EH (cell line): ENCODE measurements around the gene NOS1AP.
A peak's percentile ranks its signal among the peaks of the same experiment; 100 is the strongest.
"Not testable (repeated sequence)": the region's sequence is repeated elsewhere in the genome, so short reads cannot be mapped to it uniquely, and the experiment has no call there.

Experiments
- DNase-seq: peaks from one replicate; pipeline ENCODE4 v3.0.0-alpha.2; 2015; ENCODE audit warnings: low read depth

The NOS1AP gene

DNA sequence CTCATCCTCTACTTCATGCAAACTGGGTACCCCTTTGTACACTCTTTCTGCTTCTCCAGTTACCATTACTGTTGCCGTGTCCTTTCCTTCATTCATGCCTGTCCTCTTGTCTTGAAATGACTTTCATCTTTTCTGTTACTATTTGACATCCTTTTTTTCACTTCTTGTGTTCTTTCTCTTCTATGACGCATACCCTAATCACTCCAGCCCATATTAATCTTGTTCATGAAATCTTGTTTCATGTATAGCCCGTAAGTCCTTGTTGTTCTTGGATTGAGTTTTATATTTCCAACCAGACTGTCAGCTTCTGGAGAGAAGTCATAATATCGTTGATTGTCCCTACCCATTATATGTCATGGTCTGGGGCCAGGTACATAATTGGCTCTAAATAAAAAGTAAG, 126.1 kb downstream of the NOS1AP start:
- DNase-seq: no peak

DNA sequence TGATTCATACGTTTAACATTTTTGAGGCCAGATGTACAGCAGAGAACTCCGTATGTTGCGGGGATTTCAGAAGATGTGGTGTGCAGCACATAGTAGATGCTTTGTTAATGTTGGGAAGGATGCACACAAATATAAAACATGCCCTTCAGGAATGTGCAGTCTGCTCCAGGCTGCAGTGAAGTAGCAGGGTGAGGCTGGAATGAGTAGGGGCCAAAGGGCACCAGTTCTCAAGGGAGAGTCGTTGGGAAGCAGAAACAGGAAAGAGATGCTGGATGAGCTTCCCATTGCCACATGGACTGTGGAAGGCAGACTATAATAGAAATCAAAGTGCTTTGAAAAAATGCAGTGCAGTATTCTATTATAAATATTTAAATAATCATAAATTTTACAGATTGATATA, 126.9 kb downstream of the NOS1AP start:
- DNase-seq: no peak

DNA sequence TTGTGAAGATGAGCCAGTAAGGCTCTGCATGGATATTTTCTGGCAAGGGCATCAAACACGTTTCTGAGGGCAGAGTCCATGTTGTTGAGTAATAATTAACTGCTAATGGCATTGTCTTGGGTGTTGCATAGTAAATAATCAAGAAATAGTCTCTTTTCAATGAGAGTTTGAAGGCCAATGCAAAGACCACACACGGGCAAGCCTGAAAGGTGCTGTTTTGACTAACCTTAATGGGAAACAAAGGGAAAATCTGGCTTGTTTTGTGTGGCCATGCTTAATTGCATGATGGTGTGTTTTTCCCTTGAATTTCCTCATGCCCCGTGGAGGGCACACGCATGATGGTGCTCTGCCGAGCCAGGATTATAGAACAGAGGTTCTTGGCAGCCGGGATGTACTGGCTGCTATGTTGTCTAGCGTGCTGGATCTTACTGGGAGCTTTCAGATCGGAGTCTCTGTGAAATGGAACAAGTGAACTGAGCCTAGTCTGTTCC, 127.6 kb downstream of the NOS1AP start:
- no peak for DNase-seq

GRCh38 chr1:162197615-162198421, 128.3 kb downstream of the NOS1AP start:
- DNase-seq: no peak

GRCh38 chr1:162200096-162200847, 130.8 kb downstream of the NOS1AP start:
- peak; percentile 6 for DNase-seq

DNA sequence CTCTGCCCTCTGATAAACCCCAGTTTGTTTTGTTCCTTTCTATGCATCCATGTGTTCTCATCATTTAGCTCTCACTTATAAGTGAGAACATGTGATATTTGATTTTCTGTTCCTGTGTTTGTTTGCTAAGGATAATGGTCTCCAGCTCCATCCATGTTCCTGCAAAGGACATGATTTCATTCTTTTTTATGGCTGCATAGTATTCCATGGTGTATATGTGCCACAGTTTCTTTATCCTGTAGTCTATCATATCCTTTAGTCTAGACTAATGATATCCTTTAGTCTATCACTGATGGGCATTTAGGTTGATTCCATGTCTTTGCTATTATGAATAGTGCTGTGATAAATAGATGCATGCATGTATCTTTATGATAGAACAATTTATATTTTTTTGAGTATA, 131.6 kb downstream of the NOS1AP start:
- DNase-seq: not testable (repeated sequence)

GRCh38 chr1:162204129-162204822, 134.8 kb downstream of the NOS1AP start:
- no peak for DNase-seq

GRCh38 chr1:162204823-162205155, 135.3 kb downstream of the NOS1AP start:
- no peak for DNase-seq

GRCh38 chr1:162206300-162206699, 136.8 kb downstream of the NOS1AP start:
- DNase-seq: no peak

DNA sequence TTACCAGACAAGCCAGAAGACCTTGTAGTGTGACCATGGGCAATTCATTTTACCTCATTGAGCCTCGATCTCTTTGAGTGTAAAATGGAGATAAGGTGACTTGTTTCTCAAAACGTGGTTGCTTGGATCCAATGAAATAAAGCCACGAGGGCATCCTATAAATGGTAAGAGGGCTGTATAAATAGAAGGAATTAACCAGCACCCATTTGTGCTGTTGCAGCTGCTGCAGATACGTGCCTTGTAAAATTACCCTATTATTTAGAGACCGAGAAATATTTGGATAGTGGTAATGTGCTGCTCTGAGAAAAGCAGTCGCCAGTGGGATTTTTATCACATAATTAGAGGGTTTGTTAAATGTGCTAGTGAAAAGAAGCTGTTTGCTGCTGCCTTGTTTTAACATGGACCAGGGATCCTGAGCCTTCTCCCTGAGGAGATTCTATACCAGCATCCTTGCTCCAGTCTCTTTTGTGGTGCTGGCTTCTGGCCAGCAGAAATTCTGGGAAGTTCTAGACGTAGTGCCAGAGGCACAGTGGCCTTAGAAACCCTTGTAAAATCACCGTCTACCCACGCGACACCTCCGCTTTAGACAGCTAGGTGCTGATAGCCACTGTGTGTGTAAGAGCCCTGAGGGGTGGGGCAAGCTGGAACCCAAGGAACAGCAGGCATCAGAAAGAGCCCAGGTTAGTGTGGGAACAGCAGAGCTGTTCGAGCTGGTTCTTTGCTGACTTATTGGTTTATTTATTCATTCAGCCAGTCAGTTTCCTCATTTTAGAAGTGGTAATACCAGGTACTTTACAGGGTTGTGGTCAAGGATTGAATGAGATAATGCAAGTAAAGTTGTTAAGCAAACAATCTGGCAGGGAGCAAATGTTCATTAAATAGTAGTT, 137.5 kb downstream of the NOS1AP start:
- peak; percentile 1 for DNase-seq

- no peak for DNase-seq
Measured at GRCh38 chr1:162207862-162208261, 138.4 kb downstream of the NOS1AP start.

GRCh38 chr1:162210196-162210595, 140.7 kb downstream of the NOS1AP start:
- DNase-seq: no peak

DNA sequence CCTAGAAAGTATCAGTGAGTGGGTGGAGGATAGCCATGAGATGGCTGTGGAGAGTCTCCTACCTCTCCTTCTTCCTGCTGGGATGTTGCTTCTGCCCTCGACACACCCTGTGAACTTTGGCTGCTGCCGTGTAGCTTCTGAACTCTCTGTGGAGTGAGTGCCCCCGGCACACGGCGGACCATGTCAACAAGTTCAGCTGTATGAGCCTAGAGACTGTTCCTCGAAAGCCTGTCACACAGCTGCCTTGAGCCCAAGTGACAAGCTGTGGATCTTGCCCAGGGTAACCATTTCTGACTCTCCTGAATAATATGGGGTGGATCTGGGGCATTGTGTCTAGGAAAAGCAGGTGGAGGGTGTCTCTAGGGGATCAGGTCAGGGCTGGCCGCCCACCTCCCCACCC, 143.2 kb downstream of the NOS1AP start:
- DNase-seq: no peak

DNA sequence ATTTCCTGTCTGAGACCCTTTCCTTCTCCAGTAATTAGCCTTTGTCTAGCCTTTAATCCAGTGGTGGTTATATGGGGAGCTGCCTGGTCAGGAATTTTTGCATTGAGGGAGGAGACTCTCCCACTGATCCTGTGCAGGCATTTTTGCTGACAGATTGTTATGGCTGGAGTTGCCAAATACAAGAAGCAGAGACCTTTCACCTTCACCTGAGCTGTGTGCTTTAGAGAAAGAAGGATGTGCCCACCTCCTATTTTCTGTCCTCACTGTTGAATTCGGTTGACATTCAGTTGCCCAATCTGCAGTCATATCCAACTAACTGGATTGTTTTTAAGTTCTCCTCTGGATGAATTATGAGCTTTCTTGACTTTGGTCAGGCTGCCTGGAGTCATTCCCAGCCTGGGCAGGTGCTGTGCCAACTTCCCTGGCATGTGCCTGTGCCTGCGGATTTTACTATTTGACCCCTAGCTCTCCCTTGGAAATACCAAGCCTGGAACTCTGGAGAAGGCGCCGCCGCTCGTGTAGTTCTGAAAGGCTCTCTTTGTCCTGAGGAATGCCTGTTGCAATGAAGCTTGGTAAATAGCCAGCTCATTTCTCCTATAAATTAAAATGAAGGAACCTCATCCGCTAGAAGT, 143.9 kb downstream of the NOS1AP start:
- no peak for DNase-seq

DNA sequence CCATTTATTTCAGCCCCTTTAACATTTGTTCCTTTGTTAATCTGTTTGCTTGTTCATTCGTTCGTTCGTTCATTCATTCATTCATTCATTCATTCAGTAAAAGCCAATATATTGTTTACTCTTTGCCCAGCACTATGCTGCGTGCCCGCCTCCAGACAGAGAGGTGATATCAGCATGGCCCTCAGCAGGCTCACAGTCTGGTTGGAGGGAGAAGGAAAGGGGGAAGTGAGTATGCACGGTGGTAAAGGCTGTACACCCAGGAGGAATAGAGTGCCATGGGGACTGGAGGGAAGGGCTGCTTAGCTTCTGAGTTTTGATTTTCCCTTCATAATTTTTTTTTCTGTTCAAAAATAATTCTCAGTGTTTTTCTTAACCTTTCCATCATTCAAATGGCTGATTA, 144.7 kb downstream of the NOS1AP start:
- DNase-seq: no peak

- DNase-seq: peak; percentile 1
Measured at GRCh38 chr1:162215902-162216301, 146.4 kb downstream of the NOS1AP start.

DNA sequence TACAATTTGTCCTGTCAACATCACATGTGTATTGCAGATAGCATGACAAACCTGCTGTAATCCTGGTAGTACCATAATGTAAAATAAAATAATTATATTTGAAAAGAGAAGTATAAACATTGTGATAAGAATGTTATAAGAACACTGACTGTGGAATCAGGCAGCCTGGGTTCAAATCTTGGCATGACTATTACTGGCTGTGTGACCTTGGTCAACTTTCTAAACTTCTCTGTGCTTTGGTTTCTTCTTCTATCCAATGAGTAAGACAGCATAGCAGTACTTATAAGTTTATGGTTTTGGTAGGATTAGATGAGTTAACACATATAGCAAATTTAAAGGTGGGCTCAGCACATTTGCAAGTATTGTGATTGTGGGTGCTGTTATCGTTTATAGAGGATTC, 147.1 kb downstream of the NOS1AP start:
- no peak for DNase-seq

DNA sequence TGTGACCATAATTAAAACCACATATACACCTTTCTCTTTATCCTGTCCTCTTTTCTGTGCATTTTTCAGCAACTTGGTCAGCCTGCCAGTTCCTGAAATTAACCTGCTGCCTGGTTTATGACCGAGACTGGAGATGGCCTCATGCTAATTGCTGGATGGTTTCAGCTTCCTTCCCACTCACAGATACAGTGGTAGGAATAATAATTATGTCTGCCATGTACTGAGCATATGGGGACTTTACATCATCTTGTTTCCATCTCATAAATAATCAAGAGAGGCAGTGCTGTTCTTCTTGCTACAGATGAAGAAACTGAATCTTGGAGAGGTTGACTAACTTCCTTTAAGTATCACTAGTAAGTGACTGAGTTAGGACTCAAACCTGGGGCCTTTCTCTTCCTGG, 148.2 kb downstream of the NOS1AP start:
- no peak for DNase-seq

DNA sequence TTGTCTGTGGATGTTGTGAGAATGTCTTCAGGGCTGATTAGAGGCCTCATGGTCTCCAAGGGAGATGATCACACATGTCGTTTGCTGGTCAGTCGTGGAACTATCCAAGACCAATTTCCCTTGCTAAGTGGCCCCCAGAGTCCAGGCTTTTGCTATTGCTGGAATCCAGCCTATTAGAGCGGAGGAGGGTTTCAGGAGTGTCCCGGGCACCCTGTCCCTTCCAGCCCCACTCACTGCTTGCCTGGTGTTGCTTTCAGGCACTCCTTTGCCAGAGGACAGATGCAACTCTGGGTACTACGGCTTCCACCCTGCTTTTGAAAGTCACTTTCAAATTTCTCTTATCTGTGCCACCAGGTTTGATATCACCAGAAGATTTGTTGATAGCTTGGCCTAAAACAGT, 149.1 kb downstream of the NOS1AP start:
- no peak for DNase-seq

GRCh38 chr1:162218975-162219374, 149.5 kb downstream of the NOS1AP start:
- DNase-seq: no peak

DNA sequence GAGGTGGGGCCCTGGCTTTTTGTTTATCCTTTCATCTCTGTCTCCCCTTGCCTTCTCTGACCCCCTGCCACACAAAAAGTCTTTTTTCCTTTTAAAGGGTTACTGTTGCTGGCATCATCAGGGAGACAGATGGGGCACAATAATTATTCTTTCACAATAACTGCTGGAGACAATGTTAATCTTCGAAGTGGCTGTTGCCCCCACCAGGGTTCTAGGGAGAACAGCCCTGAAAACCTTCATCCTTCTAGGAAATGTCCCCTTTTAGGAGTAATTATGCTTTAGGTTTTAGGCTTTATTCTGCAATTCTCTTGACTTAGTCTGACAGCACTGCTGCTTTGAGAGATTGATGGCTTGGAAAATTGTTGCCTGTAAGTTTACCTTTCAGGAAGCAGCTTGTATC, 150.0 kb downstream of the NOS1AP start:
- no peak for DNase-seq
